HepG2 (cell line): ENCODE data around the gene LRIG1. TPM values are rescaled to one million over a fixed set of nuclear protein-coding genes. Genes with fewer than 3 reads are reported as not detected.

Source experiments
- CAMTA2 ChIP-seq: sonication (generic); formaldehyde crosslinking; IDR thresholded peaks from 2 replicates; pipeline ENCODE4 v1.4.0; 2020; ENCODE audit warnings: mild to moderate bottlenecking, missing genetic modification reagents, borderline replicate concordance
- DBP ChIP-seq: sonication (generic); formaldehyde crosslinking; IDR thresholded peaks from 2 replicates; pipeline ENCODE4 v1.4.0; 2020; ENCODE audit warnings: missing genetic modification reagents; ENCODE audit errors: not compliant biosample characterization
- GMEB2 ChIP-seq: IDR thresholded peaks from 2 replicates; pipeline ENCODE4 v1.6.1; 2016; ENCODE audit warnings: missing biosample characterization, missing genetic modification reagents, low read depth
- KIAA2018 ChIP-seq: sonication (generic); formaldehyde crosslinking; IDR thresholded peaks from 2 replicates; pipeline ENCODE4 v1.5.0; 2020; ENCODE audit warnings: mild to moderate bottlenecking, missing genetic modification reagents, borderline replicate concordance
- KMT2B ChIP-seq: IDR thresholded peaks from 2 replicates; pipeline ENCODE4 v1.6.1; 2016; ENCODE audit warnings: missing genetic modification reagents, missing compliant biosample characterization
- NCOA2 ChIP-seq: sonication (generic); formaldehyde crosslinking; IDR thresholded peaks from 2 replicates; pipeline ENCODE4 v1.8.0; 2022; ENCODE audit warnings: inconsistent platforms
- PRDM15 ChIP-seq: sonication (generic); formaldehyde crosslinking; IDR thresholded peaks from 2 replicates; pipeline ENCODE4 v1.4.0; 2020; ENCODE audit warnings: missing genetic modification reagents
- SATB2 ChIP-seq: sonication (generic); formaldehyde crosslinking; IDR thresholded peaks from 2 replicates; pipeline ENCODE4 v1.5.0; 2020; ENCODE audit warnings: missing genetic modification reagents
- ZNF205 ChIP-seq: IDR thresholded peaks from 2 replicates; pipeline ENCODE4 v1.6.1; 2018; ENCODE audit warnings: missing biosample characterization, missing genetic modification reagents
- ZNF326 ChIP-seq: sonication (generic); formaldehyde crosslinking; IDR thresholded peaks from 2 replicates; pipeline ENCODE4 v1.4.0; 2020; ENCODE audit warnings: missing genetic modification reagents, borderline replicate concordance
- ZNF431 ChIP-seq: sonication (generic); formaldehyde crosslinking; IDR thresholded peaks from 2 replicates; pipeline ENCODE4 v1.9.0; 2022; ENCODE audit warnings: missing genetic modification reagents, low read depth, mild to moderate bottlenecking, borderline replicate concordance
- polyA plus RNA-seq, 8 experiments: library from polyadenylated mRNA; depleted of rRNA in 3 of 8; stranded (reverse) in 7 of 8; unstranded in 1 of 8; fragments of >200 nt; fragmentation: Illumina TruSeq in 4 of 8; extraction: Trizol in 4 of 8; gene quantifications; 2 replicates each; pipeline versions ENCODE4 v1.2.1 to v1.2.3, GENCODE V29; 2011 to 2016; ENCODE audit warnings: low read depth in 4 of 8, missing spikeins in 1 of 8, mixed read lengths in 1 of 8; ENCODE audit not compliant: insufficient read depth in 1 of 8
- total RNA-seq, 5 experiments: library from RNA; depleted of rRNA; stranded (reverse); fragments of >200 nt; fragmentation: Illumina TruSeq; extraction: Trizol; gene quantifications; 2 replicates each; pipeline ENCODE4 v1.2.3, GENCODE V29; 2016; ENCODE audit warnings: low read depth in 1 of 5

The LRIG1 gene
- total and polyA plus RNA-seq, 2 of the 13 experiments (the other 11 are each of a cell fraction or from before 2014, with no cell fraction given), result 17.8 to 24.8 TPM

DNA sequence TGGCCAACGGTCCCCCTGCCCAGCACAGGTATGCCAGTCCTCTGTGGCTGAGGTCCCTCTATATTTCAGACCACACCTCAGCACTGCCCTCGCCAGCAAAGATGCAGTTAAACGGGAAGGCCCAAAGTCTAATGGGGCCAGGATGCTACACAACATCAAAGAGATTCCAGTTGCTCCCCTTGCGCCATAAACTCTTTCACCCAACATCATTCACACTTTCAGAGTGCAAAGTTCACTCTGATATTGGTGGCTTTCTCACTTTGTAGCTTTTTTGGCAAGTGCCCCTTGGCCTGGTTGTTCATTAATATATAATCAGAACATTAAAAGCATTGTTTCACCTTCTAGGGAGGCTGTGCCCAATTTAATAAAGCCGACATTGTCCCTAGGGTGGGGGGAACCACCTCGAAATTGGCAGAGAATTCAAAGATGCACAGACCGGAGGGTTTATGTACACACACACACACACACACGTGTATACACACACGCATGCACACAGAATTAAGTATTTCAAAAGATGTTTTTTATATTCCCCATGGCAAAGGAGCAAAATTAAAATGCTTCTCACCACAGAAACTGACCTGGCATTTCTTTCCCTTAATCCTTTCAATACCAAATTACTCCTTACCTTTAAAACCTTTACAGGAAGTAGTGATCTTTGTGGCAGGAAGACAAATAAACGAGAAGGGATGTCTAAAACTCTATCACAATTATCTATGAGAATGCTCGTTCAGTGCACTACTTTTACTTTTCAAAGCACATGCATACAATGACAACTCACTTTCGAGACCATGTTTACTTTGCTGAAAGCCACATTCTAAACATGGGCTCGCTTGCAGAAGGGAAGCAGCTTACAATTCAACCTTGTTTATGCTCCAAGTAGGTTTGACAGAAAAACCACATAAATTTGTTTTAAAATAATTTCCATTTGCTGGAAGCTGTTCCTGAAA is 19.5 kb downstream of the LRIG1 start (continued):
- TF ChIP-seq NCOA2 (CRISPR knock-in tag) (peak; percentile 99), DBP (CRISPR knock-in tag) (no peak), SATB2 (peak; percentile 75), ZNF326 (CRISPR knock-in tag) (no peak), CAMTA2 (CRISPR knock-in tag) (no peak), PRDM15 (CRISPR knock-in tag) (peak; percentile 28; the same call in 1 of the 2 replicates), KMT2B (CRISPR knock-in tag) (0 out of 2 replicates have a peak, but pooled peaks have one; percentile 23), ZNF205 (CRISPR knock-in tag) (peak; percentile 90), KIAA2018 (no peak), GMEB2 (CRISPR knock-in tag) (no peak), ZNF431 (no peak; the same call in 1 of the 2 replicates)
